ENCODE measurements around the gene DNMT3A.

DNMT3A gene

DNA sequence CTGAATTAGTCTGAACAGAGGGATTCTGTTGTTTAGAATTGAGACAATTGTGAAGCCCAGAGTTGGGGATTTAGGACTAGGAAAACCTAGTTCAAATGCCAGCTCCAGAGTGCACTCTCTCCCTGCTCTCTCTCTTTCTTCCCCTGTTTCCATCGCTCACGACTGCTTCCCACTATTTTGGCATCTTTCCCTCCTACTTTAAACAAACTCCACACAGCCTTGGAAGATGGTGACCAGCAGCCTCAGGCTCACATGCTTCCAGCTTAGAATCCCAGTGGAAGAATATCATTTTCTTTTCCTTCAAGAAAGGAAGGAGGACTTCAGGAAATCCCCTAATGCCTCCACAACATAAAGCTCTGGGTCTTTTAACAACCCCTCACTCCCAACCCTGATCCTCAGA lies 6.1 kb upstream of the DNMT3A start:
- H3K4me3 ChIP-seq (ENCODE audit: low read depth, low read length) = no peak overlapping the region

DNA sequence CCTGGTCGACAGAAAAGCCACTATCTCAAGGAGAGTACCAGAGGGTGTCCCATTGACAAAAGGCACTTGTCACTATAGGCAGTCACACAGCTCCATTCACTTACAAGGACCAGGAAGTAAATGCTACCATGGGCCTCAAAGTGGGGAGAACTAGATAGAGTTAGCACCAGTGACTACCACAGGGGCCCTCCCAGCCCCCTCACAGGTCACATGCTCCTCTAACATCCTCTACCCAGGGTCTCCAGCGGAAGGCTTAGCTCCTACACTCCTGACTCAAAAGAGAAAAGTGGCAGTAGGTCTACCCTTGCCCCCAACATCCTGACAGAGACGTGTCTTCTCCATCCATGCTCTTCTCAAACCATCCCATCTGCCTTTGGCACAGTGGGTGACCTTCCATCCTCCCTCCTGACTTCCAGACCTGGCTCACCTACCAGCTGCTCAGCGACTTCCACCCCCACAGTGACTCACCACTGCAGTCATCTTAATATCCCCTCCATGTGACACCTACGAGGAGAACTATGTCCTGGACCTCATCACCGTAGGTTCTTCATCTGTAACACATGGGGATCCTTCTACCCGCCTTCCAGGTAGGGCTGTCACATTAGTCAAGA lies 5.6 kb upstream of the DNMT3A start:
- H3K4me3 ChIP-seq (ENCODE audit: low read depth, low read length) = no peak overlapping the region

GRCh38 chr2:25343187-25343825 lies 1.6 kb upstream of the DNMT3A start:
- no peak overlapping the region for H3K4me3 ChIP-seq (ENCODE audit: low read depth, low read length)

GRCh38 chr2:25342372-25343186 lies 854 bp upstream of the DNMT3A start:
- peak overlapping the region; percentile 41 for H3K4me3 ChIP-seq (ENCODE audit: low read depth, low read length)

DNA sequence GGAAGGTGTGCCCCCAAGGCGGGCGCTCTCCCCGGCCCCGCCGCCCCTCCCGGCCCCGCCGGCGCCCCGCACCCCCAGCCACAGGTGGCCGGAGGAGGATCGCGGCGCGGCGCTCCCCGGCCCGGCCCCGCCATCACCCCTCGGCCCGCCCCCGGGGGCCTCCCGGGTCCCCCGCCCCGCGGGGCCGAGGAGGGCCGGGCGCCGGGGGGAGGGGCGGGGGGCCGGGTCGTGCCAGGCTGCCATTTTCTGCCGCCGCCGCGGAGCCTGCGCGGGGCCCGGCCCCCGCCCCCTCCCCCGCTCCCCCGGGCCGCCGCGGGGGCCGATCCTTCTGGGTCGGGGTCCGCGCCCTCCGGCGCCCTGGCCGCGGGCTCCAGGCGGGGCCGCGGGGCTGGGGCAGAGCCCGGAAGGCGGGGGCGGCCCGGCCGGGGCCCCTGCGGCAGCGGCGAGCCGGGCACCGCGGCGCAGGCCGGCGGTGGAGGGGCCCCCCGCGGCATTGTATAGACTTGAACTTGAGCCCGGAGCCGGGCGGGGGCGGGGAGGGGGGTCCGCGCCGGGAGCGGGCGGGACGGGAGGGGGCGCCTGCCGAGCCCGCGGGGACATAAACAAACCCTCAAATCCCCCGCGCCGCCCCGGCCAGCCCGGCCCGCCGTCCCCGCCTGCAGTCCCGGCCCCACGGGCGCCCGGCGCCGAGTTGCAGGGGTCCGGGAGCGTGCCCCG lies 556 bp downstream of the DNMT3A start:
- H3K4me3 ChIP-seq (ENCODE audit: low read depth, low read length) = peak overlapping the region; percentile 17

GRCh38 chr2:25340181-25340921 lies 1.4 kb downstream of the DNMT3A start:
- H3K4me3 ChIP-seq (ENCODE audit: low read depth, low read length) = peak overlapping the region; percentile 47

DNA sequence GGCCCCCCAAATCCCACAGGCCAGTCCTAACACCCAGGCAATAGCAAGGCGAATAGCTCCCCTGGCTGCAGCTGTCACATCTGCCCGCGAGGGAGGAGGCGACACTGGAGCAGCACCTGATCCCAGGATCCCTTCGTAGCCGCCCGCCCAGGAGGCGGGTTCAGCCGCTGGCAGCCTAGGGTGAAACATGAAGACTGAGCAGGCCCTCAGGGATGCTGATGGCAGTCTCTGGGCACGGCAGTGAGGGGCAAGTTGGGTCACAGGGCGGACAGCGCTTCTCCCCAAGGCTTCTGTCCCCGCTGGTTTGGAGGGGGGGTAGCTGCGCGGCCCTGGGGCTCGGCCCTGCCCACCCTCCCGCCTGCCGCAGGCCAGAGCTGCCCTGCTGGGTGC lies 1.9 kb downstream of the DNMT3A start:
- peak overlapping the region; percentile 4 for H3K4me3 ChIP-seq (ENCODE audit: low read depth, low read length)

- no peak overlapping the region for H3K4me3 ChIP-seq (ENCODE audit: low read depth, low read length)
Measured at GRCh38 chr2:25339211-25339674, 2.5 kb downstream of the DNMT3A start.

DNA sequence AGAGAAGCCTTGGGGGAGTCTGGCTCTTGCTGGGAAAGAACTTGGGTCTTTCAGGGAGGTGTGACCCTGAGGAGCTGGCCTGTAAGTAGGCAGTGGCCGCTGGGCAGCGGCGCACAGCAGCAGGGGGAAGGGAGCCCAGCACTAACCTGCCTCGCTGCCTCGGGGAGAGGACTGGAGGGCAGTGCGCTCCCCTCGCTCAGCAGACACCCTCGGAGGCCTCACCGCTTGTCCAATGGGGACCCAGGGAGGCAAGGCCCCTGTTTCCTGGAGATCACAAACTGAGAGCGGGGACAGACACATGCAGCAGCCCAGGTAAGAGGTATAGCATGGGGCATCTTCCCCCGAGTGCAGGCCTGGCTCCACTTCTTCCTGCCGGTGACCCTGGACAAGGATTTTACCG lies 3.3 kb downstream of the DNMT3A start:
- no peak overlapping the region for H3K4me3 ChIP-seq (ENCODE audit: low read depth, low read length)

- H3K4me3 ChIP-seq (ENCODE audit: low read depth, low read length) = no peak overlapping the region
Measured at GRCh38 chr2:25337891-25338290, 3.8 kb downstream of the DNMT3A start.

DNA sequence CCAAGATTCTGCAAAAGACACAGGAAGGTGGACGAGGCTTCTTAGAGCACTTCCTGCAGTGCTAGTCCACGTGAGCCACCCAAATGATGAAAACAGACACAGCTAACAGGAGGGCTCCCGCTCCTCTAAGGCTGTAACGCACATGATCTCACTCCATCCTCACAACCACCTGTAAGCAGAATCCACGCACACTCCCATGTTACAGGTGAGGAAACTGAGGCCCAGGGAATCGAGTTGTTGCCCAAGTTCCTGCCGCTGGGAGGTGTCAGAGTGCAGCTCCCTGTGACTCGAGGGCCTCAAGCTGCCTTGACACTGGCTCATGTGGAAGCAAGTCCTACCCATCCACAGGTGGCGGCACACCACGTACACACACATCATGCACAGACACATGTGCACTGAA lies 4.4 kb downstream of the DNMT3A start:
- H3K4me3 ChIP-seq (ENCODE audit: low read depth, low read length) = no peak overlapping the region

- no peak overlapping the region for H3K4me3 ChIP-seq (ENCODE audit: low read depth, low read length)
Measured at GRCh38 chr2:25336383-25336841, 5.3 kb downstream of the DNMT3A start.

- no peak overlapping the region for H3K4me3 ChIP-seq (ENCODE audit: low read depth, low read length)
Measured at GRCh38 chr2:25335971-25336370, 5.8 kb downstream of the DNMT3A start.

GRCh38 chr2:25335204-25335603 lies 6.5 kb downstream of the DNMT3A start:
- H3K4me3 ChIP-seq (ENCODE audit: low read depth, low read length) = no peak overlapping the region

DNA sequence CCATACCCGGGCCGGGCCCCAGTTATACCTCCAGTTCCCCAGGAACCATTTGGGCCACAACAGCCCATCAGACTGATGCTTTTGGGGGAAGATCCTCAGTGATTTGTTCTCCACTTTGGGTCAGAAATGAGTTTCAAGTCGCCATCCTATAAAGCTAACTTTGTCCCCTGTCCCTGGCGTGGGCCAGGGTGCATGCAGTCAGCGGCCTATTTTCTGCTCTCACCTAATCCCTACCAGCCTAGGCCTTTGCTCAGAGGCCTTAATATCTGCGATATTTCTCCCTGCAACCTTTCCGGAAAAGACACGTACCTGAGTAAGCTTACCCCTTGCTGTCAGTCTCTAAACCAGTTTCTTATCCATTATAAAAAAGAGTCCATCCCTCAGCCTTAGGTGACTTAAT lies 7.2 kb downstream of the DNMT3A start:
- no peak overlapping the region for H3K4me3 ChIP-seq (ENCODE audit: low read depth, low read length)

GRCh38 chr2:25333981-25334380 lies 7.7 kb downstream of the DNMT3A start:
- H3K4me3 ChIP-seq (ENCODE audit: low read depth, low read length) = no peak overlapping the region

DNA sequence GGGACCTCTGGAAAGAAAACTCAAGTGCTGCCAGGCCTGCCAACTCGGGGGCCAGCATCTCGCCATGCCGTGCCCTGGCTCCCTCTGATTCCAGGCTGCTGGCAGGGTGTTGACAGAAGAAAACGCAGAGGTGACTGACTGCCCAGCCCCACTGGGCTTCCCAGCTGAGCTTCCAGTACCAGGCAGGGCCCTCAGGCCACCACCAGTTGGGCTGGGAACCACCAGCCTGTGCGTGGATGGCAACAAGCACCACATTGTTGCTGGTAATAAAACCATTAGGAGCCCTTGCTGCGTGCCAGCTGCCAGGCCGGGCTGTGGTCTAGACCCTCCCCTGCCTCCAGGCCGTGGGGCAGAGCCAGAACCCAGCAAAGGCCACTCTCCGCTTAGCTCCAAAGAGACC lies 9.2 kb downstream of the DNMT3A start:
- no peak overlapping the region for H3K4me3 ChIP-seq (ENCODE audit: low read depth, low read length)

- H3K4me3 ChIP-seq (ENCODE audit: low read depth, low read length) = no peak overlapping the region
Measured at GRCh38 chr2:25331686-25332365, 9.9 kb downstream of the DNMT3A start.

- no peak overlapping the region for H3K4me3 ChIP-seq (ENCODE audit: low read depth, low read length)
Measured at GRCh38 chr2:25330937-25331336, 10.8 kb downstream of the DNMT3A start.

DNA sequence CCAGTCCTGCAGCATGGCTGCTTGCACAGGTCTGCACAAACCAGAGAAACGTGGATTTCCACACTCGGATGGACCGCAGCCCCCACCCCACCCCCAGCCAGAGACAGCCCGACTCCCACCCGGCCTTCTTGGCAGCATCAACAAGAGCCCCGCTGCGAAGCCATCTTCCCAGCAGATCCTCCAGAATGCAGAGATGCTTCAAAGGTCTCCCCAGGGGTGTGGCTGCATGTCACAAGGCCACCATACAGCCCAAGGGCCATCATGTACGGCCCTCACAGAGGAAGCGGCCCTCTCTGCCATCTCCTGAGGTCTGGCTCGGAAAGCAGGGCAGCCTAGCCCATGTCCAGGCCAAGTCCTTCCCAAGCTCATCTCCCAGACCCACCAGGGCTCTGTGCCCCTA lies 11.5 kb downstream of the DNMT3A start:
- H3K4me3 ChIP-seq (ENCODE audit: low read depth, low read length) = no peak overlapping the region

Data from iPS-11a (cell line).